Activated effector memory CD4-positive, alpha-beta T cell treated with anti-CD3 and anti-CD28 coated beads, Interleukin-2, amount 50 U/mL, for 16 hours (primary cell): ENCODE measurements around the gene PTPRJ.
"Not testable (repeated sequence)": the region's sequence is repeated elsewhere in the genome, so short reads cannot be mapped to it uniquely, and the experiment has no call there.

Experiments used
- DNase-seq: peaks from one replicate; pipeline ENCODE4 v3.0.0-alpha.2; 2020

The PTPRJ gene

DNA sequence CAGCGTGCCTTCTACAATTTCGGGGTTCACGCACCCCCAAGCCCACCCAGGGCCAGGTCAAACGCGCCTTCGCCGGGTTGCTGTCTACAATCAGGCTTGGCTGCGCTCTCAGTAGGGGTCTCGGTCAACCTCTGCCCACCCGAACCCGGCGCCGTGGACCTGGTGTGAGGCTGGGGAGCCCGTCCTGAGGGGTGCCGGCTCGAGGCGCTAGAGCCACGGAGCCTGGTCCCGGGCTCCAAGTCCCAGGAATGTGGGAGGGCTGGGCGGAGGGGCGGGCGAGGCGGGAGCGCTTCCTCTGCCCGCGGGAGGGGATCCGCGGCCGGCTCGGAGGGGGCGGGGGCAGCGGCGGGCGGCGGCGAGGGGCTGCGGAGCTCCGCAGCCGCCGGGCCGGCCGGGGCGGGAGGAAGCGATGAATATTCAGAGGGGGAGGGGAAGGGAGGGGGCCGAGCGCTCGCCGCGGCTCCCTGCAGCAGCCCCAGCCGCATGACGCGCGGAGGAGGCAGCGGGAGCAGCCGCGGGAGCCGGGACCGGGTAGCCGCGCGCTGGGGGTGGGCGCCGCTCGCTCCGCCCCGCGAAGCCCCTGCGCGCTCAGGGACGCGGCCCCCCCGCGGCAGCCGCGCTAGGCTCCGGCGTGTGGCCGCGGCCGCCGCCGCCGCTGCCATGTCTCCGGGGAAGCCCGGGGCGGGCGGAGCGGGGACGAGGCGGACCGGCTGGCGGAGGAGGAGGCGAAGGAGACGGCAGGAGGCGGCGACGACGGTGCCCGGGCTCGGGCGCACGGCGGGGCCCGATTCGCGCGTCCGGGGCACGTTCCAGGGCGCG, at the start of gene PTPRJ:
PTPRJ (plus strand) TSS at position 472 of the 819 bp plus-strand sequence. CDS start 354 bp downstream, outside the sequence.
- peak; percentile 89 for DNase-seq

DNA sequence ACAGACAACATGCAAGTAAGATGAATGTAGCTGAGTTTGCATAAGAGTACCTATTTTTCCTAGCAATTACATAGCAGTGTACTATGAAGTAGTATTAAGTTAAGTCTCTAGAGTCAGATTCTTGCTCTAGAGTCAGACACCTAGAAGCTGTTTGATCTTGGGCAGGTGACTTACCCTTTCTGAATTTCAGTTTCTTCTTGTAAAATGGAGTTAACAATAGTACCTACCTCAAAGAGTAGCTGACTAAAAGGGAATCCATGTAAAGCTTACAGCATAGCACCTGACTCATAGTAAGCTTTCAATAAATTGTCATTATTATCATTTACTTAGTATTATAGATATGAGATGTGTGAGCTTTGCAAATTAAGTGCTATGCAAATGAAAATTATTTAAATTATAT, 47.8 kb upstream of the PTPRJ start:
- DNase-seq = no peak

DNA sequence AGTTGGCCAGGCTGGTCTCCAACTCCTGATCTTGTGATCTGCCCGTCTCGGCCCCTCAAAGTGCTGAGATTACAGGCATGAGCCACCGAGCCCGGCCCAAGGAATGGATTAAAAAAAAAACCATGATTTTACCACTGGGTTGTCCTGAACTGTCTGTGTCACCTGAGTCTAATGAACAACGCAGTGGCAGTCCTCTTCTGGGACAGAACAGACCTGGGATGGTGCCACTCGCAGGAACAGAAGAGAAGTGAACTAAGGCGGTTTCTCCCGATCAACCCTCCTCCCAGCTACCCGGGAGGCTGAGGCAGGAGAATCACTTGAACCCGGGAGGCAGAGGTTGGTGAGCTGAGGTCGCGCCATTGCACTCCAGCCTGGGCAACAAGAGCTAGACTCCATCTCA, 46.6 kb upstream of the PTPRJ start:
- not testable (repeated sequence) for DNase-seq

DNA sequence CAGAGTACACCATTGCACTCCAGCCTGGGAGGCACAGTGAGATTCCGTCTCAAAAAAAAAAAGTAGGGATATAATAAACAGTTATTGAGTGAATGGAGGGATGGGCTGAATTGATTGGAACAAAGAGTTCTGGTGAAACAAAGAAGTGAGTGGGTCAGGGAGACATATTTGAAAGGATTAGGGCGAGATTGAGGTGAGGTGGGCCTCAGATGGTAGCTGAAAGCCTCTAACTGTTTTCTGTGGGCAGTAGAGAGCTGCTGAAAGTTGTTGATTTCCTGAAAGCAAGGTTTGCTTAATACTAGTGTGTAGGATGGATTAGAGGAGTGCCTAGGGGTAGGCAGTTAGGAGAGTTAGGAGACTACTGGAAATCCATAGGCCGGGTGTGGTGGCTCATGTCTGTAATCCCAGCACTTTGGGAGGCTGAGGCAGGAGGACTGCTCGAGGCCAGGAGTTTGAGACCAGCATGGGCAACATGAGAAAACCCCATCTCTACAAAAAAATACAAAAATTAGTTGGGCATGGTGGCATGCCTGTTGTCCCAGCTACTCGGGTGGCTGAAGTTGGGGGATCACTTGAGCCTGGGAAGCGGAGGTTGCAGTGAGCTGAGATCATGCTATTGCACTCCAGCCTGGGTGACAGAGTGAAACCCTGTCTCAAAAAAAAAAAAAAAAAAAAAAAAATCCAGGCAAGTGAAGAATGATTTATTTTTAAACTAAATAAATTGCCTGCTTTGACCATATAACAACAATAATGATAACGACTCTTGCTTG, 41.4 kb upstream of the PTPRJ start:
- no peak for DNase-seq

DNA sequence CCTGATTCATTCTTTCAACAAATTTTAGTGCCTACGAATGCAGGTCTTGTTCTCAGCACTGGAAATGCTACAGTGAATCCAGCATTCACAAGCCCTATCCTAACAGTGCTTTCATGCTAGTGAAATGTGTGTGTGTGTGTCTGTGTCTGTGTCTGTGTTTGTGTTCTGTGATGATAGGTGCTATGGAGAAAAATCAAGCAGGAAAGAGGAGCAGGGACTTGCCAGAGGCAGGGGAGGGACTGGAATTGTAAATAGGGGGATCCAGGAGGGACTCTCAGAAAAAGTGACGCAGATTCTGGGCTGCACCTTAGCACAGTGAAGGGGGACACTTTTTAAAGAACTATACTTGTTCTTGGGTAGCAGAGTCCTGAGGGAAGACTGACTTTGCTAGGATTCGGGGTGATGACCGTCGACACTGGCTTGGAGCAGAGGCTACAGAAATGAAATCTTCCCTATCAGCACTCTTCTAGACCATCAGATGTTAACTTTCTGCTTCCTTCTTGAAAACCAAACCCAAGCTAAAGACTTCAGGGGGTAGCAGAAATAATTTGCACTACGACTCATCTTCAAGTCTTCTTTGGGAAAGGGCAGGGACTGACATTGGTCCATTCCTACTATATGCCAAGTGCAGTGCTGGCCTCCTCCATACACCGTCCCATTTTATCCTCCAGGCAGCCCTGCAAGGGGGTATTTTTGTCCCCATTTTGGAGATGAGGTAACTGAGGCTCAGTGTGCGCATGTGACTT, 39.3 kb upstream of the PTPRJ start:
- DNase-seq = no peak

DNA sequence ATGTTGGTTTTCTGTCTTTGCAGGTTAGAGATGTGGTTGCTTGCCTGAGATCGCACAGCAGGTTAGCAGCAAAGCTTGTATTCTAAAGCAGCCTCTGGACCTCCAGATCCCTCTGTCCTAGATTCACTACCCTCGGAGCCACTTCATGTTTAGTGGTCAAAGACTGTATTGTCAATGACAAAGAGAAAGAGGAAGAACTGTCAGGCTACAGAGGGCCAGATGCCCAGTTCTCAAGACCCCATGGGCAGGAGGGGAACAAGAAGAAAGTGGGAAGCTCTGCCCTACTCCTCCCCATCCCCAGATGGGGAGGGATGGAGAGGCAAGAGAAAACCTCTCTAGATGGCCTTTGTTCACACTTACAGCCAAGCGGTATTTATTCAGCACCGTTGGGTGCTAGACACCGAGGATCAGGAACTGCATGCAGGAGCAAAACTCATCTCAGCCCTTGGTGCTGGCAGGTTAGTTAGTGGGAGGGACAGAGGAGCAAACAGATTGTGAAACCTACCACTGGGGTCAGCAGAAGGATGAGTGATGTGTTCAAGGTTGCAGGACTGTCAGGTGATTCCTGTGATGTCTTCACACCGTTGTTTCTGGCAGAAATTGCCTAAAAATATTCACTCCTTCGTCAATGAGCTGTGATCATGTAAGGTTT, 38.3 kb upstream of the PTPRJ start:
- no peak for DNase-seq

DNA sequence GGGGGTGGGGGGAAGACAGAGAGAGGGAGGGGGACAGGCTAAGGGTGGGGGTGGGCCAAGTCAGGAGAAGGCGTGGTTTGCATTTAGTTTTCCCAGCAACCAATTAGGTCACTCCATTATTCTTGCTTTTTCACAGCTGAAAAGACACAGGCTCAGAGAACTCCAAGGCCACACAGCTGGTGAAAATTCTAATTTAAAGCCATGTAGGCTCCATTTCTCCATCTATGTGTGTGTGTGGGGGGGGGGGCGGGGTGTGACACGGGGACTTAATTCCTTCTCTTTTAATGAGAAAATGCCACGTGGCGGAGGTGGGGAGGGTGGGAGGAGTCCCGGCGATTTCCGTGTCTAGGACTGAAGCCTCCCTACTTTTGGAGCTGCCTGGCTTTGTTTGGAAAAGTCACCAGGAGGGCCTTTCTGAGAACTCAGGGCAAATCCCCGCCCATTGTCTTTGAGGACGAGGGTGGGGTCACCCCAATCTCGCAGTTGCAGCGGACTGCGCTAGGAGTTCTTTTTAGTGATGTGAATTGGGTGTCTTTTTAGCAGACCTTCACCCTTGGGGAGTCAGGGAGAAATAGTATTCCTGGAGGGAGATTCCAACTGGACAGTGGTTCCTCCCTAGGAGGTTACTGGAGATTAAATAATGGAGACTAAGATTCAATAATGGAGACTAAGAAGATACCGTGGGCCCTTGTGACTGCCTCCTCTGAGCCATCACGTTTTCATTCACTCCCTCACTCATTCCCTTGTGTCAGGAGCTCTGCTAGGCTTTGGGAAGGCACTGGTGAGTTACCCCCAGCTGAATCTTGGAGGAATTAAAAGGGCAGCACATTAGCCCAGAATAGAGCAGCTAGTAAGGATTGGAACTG, 36.4 kb upstream of the PTPRJ start:
- no peak for DNase-seq

DNA sequence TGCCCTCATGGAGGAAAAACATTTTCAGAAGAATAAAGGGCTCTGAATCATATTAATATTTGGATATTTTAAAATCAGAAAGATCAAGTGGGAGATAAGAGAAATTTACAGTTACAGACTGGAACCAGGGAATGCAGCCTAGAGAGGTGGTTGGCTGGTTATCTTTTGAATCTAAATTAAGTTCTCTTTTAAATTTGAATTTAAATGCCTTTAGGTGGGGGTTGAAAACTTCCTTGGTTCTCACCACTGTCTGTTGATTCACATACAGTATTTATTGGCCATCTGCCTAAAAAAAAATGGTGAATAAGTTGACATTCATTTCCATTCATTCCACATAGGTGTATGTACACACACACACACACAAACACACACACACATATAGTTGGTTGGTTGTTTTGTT, 35.7 kb upstream of the PTPRJ start:
- no peak for DNase-seq

DNA sequence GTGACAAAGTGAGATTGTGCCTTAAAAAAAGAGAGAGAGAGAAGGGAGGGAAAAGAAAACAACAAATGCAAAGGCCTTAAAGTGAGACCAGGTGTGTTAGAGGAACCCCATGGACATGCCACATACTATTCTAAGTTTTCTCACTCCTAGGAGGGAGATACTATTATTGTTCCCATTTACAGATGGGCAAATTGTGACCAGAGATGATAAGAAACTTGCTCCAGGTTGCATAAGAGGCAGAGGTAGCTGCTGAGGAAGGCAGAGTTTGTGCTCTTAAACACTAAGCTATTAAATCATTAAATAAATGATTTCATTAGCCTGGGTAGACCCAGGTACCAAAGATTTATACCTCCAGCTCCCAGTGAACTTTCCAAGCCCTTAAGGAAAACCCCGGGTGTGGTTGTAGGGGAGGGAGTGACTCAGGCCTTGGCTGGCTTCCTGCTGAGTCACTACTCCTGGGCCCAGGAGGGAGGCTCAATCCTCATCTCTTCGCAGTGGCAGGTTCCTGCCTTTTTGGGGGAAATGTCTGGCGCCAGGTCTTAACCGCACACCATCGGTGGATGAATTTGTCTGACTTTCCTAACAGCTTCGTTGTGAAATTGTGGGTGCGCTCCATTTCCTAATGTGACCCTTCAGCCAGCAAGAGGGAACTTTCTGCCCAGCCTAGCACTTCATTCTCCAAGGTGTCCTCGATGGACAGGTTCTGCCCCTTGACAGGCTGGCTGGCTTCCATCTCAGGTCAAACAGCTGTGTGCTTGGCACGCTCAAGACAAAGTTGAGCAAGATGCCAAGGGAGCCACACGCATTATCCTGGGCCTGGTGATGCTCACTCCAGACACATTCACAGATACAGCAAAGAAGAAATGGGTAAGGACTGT, 33.4 kb upstream of the PTPRJ start:
- DNase-seq = peak; percentile 78

DNA sequence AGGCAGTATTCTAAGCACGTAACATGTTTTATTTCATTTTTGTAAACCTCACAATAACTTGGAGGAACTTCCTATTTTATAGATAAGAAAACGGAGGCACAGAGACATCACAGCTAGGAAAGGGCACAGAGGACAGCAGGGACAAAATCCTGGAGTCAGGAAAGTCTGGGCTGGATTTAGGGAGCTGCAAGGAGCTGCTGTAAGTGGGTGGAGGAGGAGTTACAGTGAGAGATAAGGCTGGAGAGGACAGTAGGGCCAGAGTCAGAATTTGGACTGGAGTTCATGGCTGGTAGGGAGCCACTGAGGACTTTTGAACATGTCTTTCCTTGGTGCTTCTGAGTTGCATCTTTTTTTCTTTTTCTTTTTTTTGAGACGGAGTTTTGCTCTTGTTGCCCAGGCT, 32.2 kb upstream of the PTPRJ start:
- DNase-seq = no peak

DNA sequence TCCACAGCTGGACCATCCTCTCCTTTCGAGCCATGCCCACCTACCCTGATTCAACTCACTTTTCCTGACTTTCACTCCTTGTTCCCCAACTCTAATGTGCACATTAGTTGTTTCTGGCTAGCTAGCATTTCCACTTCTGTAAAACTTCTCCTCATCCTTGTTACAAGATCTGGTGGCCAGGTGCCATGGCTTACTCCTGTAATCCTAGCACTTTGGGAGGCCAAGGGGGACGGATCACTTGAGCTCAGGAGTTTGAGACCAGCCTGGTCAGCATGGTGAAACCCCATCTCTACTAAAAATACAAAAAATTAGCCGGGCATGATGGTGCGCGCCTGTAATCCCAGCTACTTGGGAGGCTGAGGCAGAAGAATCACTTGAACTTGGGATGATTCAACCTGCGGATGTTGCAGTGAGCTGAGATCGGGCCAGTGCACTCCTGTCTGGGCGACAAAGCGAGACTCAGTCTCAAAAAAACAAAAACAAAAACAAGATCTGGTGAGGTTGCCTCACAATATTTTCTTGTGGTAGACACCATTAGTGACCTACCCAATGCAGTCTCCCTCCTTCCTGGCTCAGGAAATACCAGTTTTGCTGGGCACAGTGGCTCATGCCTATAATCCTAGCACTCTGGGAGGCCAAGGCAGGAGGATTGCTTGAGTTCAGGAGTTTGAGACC, 31.2 kb upstream of the PTPRJ start:
- DNase-seq = not testable (repeated sequence)

DNA sequence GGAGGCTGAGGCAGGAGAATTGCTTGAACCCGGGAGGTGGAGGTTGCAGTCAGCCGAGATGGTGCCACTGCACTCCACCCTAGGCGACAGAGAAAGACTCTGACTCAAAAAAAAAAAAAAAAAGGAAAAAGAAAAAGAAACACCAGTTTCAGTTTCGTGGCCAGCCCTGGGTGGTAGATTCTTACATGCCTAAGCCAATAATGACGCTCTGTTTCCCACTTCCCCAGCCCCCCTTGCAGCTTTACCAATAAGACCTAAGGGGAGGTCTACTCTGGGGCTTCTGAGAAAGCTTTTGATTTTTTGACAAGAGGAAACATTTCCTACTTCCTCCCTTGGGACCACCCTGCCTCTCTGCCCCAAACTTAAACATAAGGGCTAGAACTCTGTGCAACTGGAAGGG, 30.0 kb upstream of the PTPRJ start:
- peak; percentile 76 for DNase-seq

DNA sequence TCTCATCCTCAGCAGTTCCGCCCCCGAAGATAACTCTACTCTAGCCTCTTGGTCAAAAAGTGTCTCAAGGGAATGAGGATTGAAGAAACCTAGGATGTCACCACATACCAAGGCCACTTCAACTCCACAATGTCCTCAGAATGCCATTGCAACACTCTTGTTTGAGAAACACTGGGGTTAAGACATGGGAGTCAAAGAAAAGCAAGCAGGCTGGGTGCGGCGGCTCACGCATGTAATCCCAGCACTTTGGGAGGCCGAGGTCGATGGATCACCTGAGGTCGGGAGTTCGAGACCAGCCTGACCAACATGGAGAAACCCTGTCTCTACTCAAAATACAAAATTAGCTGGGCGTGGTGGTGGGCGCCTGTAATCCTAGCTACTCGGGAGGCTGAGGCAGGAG, 28.9 kb upstream of the PTPRJ start:
- not testable (repeated sequence) for DNase-seq

DNA sequence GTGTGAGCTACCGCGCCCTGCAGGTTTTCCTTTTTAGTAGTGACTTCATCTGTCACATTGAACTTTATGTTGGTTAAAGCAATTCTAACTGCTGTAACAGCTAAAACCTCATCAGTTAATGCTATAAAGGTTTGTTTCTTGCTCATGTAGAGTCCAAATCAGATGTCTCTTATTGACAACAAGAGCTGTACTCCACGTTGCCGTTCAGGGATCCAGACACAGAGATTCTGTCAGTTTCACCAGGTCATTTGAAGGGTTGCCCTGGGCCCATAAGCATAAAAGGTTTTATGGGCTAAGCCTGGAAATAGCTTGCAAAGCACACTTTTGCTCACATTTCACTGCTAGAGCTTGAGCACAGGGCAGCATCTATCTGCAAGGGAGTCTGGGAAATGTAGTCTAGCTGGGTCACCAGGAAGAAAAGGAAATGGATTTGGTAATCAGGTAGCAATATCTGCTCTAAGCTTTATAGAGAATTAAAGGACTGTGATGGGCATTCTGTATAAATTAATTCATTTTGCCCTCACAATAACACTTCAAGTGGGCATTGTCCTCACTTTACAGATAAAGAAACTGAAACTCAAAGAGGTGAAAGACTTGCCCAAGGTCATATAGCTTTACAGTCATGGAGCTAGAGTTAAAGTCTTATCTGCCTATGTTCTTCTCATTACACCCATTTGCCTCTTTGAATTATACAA, 25.2 kb upstream of the PTPRJ start:
- DNase-seq = no peak

DNA sequence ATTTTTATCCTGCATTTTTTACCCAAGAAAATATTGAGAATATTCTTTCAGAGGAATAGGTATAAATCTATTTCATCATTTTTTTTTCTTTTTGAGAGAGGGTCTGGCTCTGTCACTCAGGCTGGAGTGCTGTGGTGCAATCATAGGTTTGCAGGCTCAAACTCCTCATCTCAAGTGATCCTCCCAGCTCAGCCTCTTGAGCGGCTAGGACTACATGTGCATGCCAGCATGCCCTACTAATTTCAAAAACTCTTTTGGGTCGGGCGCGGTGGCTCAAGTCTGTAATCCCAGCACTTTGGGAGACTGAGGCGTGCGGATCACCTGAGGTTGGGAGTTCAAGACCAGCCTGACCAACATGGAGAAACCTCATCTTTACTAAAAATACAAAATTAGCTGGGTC, 20.3 kb upstream of the PTPRJ start:
- no peak for DNase-seq

DNA sequence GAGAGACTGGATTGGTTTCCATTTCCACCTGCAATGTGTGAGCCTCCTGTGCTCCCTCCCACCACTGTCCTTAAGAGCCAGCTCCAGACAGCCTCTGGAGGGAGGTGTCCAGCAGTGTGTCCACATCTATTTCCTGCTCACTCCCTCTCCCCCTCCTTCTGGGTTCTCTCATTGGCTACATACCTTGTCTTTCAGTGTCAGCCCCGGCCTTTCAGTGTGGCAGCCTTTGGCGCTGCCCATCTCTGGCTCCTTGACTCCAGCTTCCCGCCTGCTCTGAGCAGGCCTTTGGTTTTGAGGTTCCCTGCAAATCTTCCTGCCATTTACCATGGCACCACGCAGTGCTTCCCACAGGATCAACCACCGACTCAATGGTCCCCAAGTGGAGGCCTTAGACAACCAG, 19.0 kb upstream of the PTPRJ start:
- no peak for DNase-seq

DNA sequence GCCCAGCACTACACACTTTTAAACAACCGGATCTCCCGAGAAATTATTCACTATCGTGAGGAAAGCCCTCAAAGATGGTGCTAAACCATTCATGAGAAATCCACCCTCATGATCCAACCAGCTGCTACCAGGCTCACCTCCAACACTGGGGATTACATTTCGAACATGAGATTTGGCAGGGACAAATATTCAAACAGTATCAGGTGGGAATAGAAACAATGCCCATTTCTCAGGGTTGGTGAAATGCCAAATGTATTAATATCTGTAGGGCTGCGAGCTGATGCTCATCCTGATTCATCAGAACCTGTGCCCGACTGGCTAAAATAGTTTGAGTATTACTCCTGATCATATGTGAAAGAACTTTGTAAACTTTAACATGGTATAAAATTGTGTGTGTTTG, 15.8 kb upstream of the PTPRJ start:
- no peak for DNase-seq

DNA sequence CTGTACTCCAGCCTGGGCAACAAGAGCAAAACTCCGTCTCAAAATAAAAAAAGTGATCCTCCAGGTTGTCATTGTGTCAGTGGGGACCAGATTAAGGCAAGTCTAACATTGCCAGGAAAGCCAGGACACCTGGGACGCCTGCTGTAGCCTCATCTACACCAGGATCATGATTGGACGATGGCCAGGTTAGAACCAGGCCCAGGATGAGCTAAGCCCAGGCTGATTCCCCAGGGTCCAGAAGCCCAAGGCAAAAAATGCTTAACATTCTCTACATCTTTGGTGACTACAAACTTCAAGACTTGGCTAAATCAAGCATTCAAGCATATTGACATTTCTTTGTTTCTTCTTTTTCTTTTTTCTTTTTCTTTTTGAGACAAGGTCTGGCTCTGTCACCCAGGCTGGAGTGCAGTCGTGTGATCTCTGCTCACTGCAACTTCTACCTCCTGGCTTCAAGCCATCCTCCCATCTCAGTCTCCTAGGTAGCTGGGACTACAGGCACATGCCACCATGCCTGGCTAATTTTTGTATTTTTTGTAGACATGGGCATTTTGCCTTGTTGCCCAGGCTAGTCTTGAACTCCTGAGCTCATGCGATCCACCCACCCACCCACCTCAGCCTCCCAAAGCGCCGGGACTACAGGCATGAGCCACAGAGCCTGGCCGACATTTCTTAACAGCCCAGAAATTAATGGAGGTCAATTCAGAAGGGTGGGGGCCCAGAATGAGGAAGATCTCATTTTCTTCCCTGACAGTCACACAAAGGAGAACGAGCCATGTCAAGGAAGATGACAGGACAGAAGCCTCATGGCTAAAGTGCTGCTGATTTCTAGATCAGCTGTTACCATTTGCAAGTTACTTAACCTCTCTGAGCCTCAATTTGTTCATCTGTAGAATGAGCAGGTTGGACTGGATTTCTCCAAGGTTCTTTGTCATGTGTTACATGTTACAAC, 12.5 kb upstream of the PTPRJ start:
- DNase-seq = no peak

DNA sequence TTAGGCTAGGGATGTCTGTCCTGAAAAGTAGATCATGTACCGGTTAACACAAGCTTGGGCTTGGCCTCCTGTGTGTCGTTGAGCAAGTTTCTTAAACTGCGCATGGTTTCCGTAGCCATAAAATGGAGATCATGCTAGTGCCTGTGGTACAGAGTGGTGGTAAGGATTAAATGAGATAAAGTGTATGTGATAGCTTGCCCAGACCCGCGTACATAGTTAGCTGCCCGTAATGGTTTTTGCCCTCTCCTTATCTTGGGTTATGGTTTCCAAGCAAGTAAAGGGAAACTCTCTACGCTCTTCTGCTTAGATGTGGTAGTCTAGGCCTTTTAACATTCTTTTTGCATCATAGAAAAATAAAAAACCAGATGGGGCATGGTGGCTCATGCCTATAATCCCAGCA, 11.0 kb upstream of the PTPRJ start:
- DNase-seq = no peak
